NCI-H1436 treated with DMSO at 0.1 percent for 48 hours (cell line): ENCODE data around the gene ATG10.
"Not testable (repeated sequence)": the region's sequence is repeated elsewhere in the genome, so short reads cannot be mapped to it uniquely, and the experiment has no call there.

Experiments used
- DNase-seq: peaks from one replicate; lab custom pipeline; 2025; lab: John Stamatoyannopoulos, UW

Gene ATG10

DNA sequence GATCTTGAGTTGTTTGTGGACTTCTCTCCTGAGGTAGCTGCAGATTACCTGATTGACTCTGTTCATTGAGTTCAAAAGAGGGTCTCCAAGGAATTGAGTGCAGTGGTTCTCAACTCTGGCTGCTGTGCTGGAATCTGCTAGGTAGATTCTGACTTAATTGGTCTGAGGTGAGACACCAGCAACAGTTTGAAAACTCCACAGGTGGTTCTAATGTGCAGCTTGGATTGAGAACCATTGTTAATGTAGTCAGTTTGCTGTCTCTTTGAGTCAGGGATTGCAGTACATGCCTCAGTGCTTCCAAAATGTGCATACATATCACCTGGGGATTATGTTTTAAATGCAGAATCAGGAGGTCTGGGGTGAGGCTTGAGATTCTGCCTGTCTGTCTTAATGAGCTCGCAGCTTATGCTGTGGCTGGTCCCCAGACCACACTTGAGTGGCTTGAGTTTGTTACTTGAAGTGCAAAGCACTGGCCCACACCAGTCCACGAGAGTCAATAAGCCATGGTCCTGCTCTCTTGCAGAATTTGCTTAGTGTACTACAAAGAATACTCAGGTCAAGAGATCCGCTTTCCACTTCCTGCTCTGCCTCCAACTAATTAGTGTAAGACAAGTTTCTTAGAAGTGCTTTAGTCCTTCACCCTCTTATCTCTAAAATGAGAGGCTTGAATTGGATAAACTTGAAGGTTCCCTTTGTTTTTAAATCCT, 82.3 kb downstream of the ATG10 start:
- no peak for DNase-seq

DNA sequence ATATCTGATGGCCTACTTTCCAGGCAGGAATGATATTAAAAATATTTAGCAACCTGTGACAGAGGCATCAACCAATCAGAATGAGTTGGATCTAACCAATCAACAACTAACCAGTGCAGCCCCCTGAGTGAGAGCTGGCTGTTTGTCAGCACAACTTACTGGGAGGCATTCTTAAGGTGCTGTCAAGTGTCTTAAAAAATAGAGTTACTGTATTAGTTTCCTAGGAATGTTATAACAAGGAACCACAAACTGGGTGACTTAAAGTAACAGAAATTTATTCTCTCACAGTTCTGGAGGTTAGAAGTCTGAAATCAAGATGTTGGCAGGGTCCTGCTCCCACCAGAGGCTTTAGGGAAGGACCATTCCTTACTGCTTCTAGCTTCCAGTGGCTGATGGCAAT, 85.2 kb downstream of the ATG10 start:
- DNase-seq = no peak

DNA sequence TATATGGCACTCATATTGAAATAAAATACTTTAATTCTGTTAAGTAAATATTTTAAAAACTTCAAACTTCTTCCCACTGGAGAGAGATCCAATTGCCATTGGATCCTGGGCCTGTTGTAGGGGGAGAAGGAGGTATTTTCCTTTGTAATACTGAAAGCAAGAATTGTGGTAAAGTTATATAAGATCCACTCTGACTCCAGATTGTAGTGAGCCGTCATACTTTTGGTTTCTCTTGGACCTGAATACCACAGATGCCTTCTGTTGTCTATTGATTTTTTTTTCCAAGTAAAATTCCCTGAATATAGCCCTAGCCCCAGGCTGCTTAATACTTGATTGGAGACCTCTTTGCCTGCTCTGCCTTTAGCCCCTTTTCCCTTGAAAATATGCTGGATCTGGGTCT, 86.9 kb downstream of the ATG10 start:
- DNase-seq = no peak

DNA sequence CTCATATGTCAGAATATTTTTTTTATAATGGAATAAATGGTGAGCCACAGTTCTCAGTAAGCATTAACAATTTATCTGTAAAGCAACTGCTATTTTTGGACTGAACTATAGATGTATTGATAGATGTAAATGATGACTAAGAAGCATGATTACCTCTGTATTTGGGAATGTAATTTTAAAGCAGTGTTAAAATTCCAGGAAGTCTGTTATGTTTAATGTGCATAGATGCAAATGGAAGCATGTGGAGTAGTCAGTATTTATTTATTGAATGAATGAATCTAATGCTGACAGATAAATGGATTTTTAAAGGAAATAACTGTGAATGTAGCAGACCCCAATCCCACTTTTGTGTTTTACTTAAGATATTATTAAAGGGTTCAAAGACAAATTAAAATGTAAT, 95.0 kb downstream of the ATG10 start:
- DNase-seq = no peak

DNA sequence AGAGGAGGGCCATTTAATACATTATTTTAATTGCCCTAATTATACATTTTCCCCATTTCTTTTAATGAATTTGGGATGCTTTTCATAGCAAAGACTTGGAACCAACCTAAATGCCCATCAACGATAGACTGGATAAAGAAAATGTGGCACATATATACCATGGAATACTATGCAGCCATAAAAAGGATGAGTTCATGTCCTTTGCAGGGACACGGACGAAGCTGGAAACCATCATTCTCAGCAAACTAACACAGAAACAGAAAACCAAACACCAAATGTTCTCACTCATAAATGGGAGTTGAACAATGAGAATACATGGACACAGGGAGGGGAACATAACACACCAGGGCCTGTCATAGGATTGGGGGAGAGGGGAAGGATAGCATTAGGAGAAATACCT, 96.2 kb downstream of the ATG10 start:
- not testable (repeated sequence) for DNase-seq

DNA sequence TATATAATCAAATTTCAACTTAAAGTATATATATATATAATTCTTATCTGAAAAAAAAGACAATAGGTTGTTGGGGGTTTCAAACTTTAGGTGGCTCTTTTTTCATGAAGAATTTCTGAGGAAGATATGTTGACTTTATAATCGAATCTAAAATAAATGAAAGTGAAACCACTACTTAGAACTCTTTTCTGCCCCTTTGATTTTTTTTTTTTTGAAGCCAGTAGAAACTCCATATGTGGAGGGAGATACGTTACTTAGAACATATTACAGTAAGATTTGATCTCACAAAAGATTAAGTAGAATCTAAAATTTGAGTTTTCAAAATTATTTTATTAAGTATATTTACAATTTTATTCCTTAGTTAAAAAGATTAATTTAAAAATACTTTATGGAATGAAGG, 96.9 kb downstream of the ATG10 start:
- DNase-seq = no peak

DNA sequence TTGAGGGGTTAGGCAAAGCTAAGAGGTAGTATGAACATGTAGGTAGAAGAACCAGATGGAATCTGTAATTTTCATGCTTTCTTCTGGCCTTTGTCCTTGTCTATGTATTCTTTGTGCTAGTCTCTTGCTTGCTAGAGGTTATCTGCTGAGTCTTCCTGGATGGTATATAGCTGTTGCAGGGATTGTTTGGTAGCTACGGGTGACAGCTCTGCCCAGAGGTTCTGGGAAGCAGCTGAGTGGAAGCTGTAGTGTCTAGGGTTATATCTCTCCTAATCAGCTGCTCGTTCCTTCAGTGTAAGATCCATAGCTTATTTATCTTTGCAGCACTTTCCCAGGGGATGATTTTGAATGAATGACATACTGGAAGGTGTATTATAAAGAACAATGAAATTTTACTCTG, 100.3 kb downstream of the ATG10 start:
- DNase-seq = no peak

DNA sequence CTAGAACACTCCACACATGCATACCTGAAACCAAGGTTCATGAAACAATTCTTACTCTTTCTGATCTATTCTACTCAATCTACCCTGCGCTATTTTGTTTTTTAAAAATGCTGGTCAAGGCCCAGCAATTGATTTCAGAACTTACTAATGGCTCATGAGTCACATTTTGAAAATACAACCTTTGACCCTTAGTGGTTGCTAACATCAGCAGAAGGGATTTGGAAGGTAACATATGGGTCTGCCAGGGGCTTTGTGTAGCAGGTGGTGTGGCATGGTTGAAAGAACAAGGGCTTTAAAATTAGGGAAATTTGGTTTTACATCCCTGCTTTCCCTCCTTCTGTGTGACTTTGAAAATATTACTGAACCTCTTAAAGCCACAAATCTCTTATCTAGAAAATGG, 101.4 kb downstream of the ATG10 start:
- DNase-seq = no peak

DNA sequence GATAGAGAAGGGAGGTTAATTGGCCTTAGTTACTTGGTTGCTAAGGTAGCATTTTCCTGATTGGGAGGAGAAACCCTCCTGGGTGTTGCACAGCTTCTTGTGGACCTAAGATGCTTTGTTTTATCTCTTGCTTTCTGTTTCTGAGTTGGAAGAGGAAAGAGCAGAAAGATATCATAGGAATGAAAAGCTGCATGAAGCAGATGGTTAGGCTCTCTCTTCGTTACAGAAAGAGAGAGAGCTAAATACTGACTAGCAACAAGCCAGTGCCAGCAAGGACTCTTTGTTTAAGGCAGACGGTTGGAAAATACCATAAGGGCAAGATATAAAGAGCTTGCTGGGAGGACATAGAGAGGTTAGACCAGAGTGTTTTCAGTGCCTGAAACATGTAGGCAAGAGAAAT, 103.1 kb downstream of the ATG10 start:
- DNase-seq = no peak

DNA sequence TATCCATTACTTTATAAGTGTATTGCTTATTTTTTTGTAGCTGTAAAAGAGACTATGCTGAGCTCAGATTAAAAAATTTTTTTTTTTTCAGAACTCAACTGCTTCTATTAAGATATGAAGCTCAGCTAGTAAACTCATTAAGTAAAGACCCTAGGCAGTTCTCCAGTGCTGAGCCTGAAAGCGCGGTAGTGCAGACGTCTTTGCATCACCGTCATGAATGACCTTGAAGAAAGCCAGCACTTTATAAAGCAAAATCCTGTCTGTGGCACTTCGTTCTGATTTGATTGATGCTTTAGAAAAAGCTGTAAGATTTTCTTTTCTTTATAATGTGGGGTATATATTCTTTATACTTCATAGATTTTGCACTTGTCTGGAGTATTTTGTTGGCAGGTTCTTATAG, 105.7 kb downstream of the ATG10 start:
- DNase-seq = no peak

DNA sequence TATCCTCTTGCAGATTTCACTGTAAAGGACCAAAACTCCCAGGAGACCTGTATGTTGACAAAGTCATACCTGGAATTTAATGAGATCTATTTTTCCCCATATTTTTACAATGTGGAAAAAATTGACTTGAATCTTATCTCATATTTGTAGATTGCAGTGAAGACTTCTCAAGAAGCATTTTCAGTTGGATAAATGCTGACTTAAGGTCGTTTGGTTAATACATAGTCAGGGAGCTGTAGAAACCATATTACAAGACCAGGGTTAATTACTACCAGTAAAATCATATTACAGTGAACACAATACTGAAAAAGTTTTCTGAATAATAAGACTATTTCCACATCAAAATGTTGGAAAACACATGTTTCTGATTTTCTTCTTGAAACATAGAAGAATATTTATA, 119.8 kb downstream of the ATG10 start:
- no peak for DNase-seq

DNA sequence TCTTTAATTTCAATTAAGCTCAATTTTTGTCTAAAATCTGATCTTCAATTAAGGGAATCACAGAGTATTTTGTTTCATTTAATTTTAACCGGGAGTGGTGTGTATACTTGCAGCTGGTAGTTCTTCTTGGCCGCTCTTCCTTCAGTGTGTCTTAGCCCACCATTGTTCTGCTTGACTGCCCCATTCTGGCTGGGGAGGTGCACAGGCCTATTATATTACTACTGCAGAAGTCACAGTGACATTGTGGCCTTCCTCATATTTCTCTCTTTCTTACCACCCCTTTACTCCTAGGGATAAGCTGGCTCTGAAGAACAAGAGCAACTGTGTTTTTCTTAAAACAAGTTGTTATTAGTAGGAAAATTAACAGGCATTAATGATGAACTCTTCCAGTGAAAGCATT, 123.7 kb downstream of the ATG10 start:
- DNase-seq = no peak

DNA sequence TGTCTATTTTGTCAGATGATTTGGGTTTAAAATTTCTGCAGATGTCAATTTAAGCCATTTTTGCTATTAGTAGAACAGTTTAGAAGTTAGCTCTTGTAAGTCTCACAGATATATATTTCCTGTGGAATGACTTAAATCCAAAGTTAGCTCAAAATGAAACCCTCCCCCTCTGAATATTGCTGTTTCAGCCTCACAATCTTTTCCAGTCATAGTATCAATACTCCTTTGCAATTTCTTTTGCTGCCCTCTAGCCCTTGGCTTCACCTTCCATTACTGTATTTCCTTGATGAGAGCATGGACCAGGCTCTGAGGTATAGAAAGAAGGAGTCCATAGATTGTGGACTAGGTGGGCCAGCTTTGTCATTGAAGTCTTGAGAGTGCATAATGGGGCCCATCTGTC, 124.4 kb downstream of the ATG10 start:
- DNase-seq = no peak

DNA sequence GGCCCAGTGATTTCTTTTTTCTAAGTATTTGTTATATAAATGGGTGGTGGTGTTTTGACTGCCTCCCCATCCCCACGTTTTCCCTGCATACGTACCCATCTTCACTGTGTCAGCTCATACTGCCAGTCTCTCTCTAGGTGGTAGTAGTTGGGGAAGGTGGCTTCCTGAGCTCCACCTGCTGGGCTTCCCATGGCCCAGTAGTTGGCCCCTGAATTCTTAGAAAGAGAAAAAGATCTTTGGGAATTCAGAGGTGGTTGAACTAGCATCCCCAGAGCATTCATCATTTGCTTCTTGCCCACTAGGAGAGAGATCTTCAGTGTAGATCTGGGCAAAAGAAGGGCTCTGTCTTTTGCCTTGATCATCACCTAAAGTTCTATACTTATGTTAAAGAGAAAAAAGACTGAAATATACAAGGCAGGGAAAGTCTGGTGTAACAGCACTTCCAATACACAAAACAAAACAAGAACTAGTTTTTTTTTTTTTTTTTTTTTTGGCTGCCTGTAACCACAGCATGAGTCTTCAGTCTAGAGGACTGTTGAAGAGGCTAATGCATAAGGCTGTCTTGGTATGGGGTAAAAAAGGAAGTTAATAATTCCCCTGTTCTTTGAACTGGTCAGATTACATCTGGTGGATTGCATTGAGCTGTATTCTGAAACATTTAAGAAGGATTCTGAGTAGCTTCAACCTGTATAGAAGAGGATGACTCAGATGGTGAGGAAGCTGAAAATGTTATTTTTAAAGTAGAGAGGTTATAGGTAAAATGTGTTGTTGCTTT, 128.7 kb downstream of the ATG10 start:
- DNase-seq = no peak

DNA sequence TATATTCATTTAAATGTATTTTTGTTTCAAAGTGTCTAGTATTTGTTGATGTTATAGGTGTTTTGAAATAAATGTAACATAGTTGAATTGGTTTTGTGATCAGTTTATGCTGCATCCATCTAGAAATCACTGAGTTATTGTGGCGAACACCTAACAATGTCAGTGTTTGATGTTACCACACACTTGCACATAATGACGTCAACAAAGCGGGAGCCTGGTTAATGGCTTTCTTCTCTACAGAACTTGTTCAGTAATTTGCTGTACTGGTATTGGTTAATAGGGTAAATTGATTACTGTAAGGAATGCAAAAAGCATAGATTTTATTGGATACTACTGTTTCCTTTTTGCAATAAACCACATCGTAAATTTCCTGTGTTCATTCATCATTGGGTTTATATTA, 133.0 kb downstream of the ATG10 start:
- DNase-seq = no peak

DNA sequence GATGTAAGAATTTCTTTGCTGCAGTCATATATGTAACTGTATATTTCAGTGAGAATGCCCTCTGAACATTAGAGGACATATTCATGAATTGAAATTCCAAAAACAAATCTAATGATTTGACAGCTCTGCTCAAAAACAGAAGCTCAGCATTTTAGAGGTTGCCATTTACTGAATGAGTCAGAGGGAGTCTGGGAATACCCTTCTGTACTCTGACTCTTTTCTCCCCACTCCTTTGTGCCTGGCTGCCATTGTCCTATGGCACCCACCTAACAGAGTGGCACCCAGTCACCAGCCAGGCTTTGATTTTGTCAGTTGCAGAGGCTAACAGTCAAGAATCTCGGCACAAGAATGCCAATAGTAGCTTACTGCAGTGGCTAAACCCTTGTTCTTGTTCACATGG, 133.6 kb downstream of the ATG10 start:
- no peak for DNase-seq

DNA sequence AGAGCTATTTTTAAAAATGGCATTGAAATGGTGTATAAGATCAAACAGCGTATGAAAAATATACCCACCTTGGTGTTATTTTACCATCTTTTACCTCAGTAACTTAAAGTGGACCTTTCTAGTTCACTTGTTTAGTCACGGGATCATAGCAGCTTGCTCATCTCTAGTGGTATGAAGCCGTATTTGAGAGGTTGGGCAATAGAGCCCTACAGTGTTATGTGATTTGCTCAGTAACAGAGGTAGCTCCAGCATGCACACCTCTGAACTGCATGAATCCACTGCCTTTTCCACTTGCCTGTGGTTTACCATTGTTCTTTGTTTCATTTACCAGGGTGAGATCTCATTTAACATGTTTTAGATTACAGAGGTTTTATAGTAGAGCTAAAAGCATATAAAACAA, 134.4 kb downstream of the ATG10 start:
- no peak for DNase-seq

DNA sequence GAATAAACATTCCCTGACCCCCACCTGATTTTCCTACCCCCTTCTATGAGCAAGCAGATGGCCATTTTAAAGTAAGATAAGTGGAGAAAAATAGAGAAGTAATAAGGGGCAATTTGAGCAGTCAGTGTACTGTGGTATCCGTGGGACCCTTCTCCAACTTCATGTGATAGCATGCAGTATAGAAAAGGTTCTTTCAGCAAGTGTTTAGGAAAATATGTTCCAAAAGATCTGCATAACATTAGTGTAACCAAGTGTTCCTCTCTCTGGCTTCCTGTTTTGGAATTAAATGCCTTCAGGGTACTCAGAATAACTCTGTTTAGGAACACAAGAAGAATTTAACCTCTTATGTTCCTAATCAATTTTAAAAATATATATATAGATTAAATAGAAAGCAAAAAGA, 134.9 kb downstream of the ATG10 start:
- no peak for DNase-seq

DNA sequence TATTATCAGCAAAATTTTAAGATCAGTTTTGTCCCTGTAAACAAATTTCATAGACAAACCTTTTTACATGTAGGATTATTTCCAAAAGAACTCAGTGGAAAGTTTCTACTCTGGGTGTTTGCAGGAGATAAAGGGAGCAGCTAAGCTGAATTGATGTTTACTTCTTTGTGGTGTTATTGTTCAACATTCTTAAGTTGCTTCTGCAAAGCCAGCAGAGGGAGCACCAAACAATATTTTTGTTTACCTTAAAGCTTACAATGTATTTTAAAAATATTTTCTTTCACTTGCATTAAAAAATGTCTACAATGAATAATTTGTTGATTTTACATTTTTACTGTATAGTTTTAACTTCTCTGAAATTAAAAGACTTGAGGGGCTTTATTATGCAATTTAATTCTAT, 135.4 kb downstream of the ATG10 start:
- DNase-seq = no peak

DNA sequence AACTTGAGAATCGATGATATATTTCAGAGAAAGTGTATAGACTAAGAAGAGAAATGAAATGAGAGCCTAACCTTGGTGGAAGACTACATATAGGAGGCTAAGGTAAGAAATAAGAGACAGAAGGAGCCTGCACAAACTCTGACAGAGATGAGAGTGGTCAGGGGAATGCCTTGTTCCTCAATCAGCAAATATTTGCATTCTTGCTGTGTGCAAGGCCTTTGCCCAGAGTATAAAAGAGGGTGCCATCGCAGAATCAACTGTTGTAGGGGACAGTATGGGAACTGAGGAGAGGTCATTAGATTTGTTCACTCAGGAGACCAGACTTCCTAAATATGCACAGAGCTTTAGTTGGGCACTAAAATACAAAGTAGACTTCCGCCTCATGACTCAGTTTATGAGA, 137.2 kb downstream of the ATG10 start:
- DNase-seq = no peak

DNA sequence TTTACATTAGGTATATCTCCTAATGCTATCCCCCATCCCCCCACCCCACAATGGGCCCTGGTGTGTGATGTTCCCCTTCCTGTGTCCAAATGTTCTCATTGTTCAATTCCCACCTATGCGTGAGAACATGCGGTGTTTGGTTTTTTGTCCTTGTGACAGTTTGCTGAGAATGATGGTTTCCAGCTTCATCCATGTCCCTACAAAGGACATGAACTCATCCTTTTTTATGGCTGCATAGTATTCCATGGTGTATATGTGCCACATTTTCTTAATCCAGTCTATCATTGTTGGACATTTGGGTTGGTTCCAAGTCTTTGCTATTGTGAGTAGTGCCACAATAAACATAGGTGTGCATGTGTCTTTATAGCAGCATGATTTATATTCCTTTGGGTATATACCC, 138.1 kb downstream of the ATG10 start:
- not testable (repeated sequence) for DNase-seq

DNA sequence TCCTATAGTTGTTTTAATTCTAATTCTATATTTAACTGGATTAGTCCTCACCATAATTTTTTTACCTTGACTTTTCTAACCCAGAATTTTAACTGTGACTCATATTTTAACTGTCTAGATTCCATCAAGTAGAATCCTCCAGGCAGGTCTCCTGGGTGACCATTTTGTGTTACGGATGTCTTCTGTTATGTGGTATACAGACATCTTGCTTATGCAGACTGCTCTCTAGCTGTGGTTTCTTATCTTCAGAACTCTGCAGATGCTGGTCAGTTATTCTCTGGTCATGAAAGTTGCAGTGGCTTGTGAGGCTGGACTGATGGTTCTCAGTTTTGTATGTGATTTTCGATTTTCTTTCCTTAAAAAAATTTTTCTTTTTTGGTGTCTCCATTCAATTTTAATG, 139.4 kb downstream of the ATG10 start:
- DNase-seq = no peak

DNA sequence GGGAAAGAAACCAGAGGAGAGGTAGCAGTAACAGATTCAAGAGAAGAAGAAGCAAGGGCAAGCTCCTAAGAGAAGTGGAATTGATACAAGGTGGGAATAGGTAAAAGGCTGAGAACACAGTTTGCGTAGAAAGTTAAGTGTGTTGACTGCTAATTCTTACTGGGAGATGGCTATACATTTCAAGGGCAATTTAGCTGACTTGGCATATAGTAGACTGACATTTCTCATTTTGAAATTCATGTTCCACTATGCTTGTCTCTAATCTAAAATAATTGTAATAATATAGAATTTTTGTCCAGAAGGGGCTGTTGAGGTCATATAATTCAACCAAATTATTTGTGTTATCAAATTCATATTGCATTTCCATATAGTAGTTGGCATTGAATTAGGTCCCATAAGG, 144.0 kb downstream of the ATG10 start:
- DNase-seq = no peak

DNA sequence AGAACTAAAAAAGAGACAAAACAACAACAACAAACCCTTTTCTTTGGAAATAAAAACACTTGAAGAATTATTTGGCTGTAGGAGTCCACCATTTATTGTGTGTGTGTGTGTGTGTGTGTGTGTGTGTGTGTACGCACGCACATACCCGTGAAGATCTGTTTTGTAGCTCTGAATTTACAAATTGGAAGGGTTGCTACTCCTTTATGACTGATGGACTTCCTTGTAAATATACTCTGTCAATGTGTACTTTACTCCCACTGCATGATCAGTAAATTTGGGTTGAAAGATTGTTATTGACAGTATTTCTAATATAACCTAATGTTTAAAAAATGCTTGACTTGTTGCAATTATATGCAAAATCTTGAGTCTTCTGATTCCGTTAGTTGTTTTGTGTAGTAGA, 148.1 kb downstream of the ATG10 start:
- no peak for DNase-seq
